Activated T-cell treated with anti-CD3 and anti-CD28 coated beads, Interleukin-2, amount 50 U/mL, for 72 hours (primary cell): ENCODE data around the gene THSD4. TPM values are rescaled to one million over a fixed set of nuclear protein-coding genes. Genes with fewer than 3 reads are reported as not detected.

Experiments used
- ATAC-seq, 2 donors: fragments of 150-1000 bp; cut with Tn5 transposase; replicated peaks in 1 of 2; 2 replicates each; pipeline ENCODE4 v1.10.0; 2021; ENCODE audit warnings: moderate library complexity in 2 of 2, mild to moderate bottlenecking in 1 of 2
- DNase-seq, 2 donors: peaks; one replicate each; pipeline ENCODE4 v3.0.0; 2021 to 2022; ENCODE audit warnings: mixed read lengths in 1 of 2
- H3K27ac Mint-ChIP-seq: one replicate; pipeline ENCODE4 v1.8.0; 2022; ENCODE audit warnings: mild to moderate bottlenecking, moderate library complexity, mixed read lengths
- H3K27me3 Mint-ChIP-seq: one replicate; pipeline ENCODE4 v1.8.0; 2022; ENCODE audit warnings: low read depth, mixed read lengths
- H3K36me3 Mint-ChIP-seq, 2 donors: one replicate each; pipeline ENCODE4 v1.8.0; 2022; ENCODE audit warnings: mixed read lengths in 2 of 2, mild to moderate bottlenecking in 1 of 2; ENCODE audit not compliant: insufficient read depth in 2 of 2
- H3K4me1 Mint-ChIP-seq: one replicate; pipeline ENCODE4 v1.8.0; 2022; ENCODE audit warnings: low read depth, mixed read lengths
- H3K4me3 Mint-ChIP-seq, 2 donors: one replicate each; pipeline ENCODE4 v1.8.0; 2022; ENCODE audit warnings: mild to moderate bottlenecking in 2 of 2, mixed read lengths in 2 of 2, moderate library complexity in 2 of 2
- H3K9me3 Mint-ChIP-seq, 2 donors: one replicate each; pipeline ENCODE4 v1.8.0; 2022; ENCODE audit warnings: mixed read lengths in 2 of 2
- total RNA-seq, 2 donors: library from RNA; stranded (reverse); gene quantifications; one replicate each; pipeline ENCODE4 v1.2.3, GENCODE V29; 2022

The THSD4 gene
- total RNA-seq, 2 donors from 2014 or later: not detected

- no peaks in the 10 kb centered on the region for H3K4me1 Mint-ChIP-seq
- DNase-seq (no peak), ATAC-seq (no peak)
- H3K36me3 Mint-ChIP-seq: no peaks in the 10 kb centered on the region
- H3K27me3 Mint-ChIP-seq: peaks cover 9% of the 10 kb centered on the region
- no peaks in the 10 kb centered on the region for H3K9me3 Mint-ChIP-seq
- H3K27ac Mint-ChIP-seq: peak overlapping the region; percentile 12
- H3K4me3 Mint-ChIP-seq: no peak overlapping the region
Observed at GRCh38 chr15:71221417-71221816, 106.1 kb downstream of the THSD4 start.

- no peak overlapping the region for H3K4me3 Mint-ChIP-seq
- no peak overlapping the region for H3K27ac Mint-ChIP-seq
- H3K36me3 Mint-ChIP-seq: no peaks in the 10 kb centered on the region
- DNase-seq (no peak), ATAC-seq (no peak)
- no peaks in the 10 kb centered on the region for H3K9me3 Mint-ChIP-seq
- H3K4me1 Mint-ChIP-seq: no peaks in the 10 kb centered on the region
- H3K27me3 Mint-ChIP-seq: peaks cover 9% of the 10 kb centered on the region
Observed at GRCh38 chr15:71223516-71223915, 108.2 kb downstream of the THSD4 start.

- DNase-seq (no peak), ATAC-seq (no peak)
- Mint-ChIP-seq H3K27ac (no peak overlapping the region), H3K36me3 (no peaks in the 10 kb centered on the region), H3K9me3 (no peaks in the 10 kb centered on the region), H3K4me3 (no peak overlapping the region), H3K27me3 (peaks cover 9% of the 10 kb centered on the region), H3K4me1 (no peaks in the 10 kb centered on the region)
Observed at GRCh38 chr15:71224024-71224423, 108.8 kb downstream of the THSD4 start.

- no peak for ATAC-seq
- no peak overlapping the region for H3K27ac Mint-ChIP-seq
- no peaks in the 10 kb centered on the region for H3K36me3 Mint-ChIP-seq
- H3K9me3 Mint-ChIP-seq: no peaks in the 10 kb centered on the region
- peaks cover 16% of the 10 kb centered on the region for H3K27me3 Mint-ChIP-seq
- H3K4me1 Mint-ChIP-seq: no peaks in the 10 kb centered on the region
- DNase-seq: no peak
- no peak overlapping the region for H3K4me3 Mint-ChIP-seq
Observed at GRCh38 chr15:71225851-71226250, 110.6 kb downstream of the THSD4 start.

- Mint-ChIP-seq H3K36me3 (no peaks in the 10 kb centered on the region), H3K4me3 (no peak overlapping the region), H3K27ac (no peak overlapping the region), H3K9me3 (no peaks in the 10 kb centered on the region), H3K4me1 (no peaks in the 10 kb centered on the region), H3K27me3 (peaks cover 16% of the 10 kb centered on the region)
- no peak for ATAC-seq
- no peak for DNase-seq
Observed at GRCh38 chr15:71226536-71227455, 111.5 kb downstream of the THSD4 start.

- H3K27me3 Mint-ChIP-seq: peaks cover 10% of the 10 kb centered on the region
- no peak for ATAC-seq
- H3K4me1 Mint-ChIP-seq: no peaks in the 10 kb centered on the region
- DNase-seq: no peak
- no peak overlapping the region for H3K4me3 Mint-ChIP-seq
- no peaks in the 10 kb centered on the region for H3K9me3 Mint-ChIP-seq
- H3K27ac Mint-ChIP-seq: no peak overlapping the region
- no peaks in the 10 kb centered on the region for H3K36me3 Mint-ChIP-seq
Observed at GRCh38 chr15:71228403-71228802, 113.1 kb downstream of the THSD4 start.

GRCh38 chr15:71230303-71230702 lies 115.0 kb downstream of the THSD4 start:
- Mint-ChIP-seq H3K36me3 (no peaks in the 10 kb centered on the region), H3K4me1 (no peaks in the 10 kb centered on the region), H3K27ac (no peak overlapping the region), H3K9me3 (no peaks in the 10 kb centered on the region), H3K4me3 (no peak overlapping the region), H3K27me3 (peaks cover 18% of the 10 kb centered on the region)
- DNase-seq (no peak), ATAC-seq (no peak)

GRCh38 chr15:71231758-71232157 lies 116.5 kb downstream of the THSD4 start:
- peaks cover 18% of the 10 kb centered on the region for H3K27me3 Mint-ChIP-seq
- no peak overlapping the region for H3K4me3 Mint-ChIP-seq
- no peaks in the 10 kb centered on the region for H3K36me3 Mint-ChIP-seq
- ATAC-seq (no peak), DNase-seq (no peak)
- H3K4me1 Mint-ChIP-seq: no peaks in the 10 kb centered on the region
- no peaks in the 10 kb centered on the region for H3K9me3 Mint-ChIP-seq
- H3K27ac Mint-ChIP-seq: no peak overlapping the region

- DNase-seq (no peak), ATAC-seq (no peak)
- no peak overlapping the region for H3K27ac Mint-ChIP-seq
- H3K36me3 Mint-ChIP-seq: no peaks in the 10 kb centered on the region
- H3K9me3 Mint-ChIP-seq: no peaks in the 10 kb centered on the region
- peaks cover 19% of the 10 kb centered on the region for H3K27me3 Mint-ChIP-seq
- no peak overlapping the region for H3K4me3 Mint-ChIP-seq
- H3K4me1 Mint-ChIP-seq: no peaks in the 10 kb centered on the region
Observed at GRCh38 chr15:71232411-71232810, 117.1 kb downstream of the THSD4 start.

GRCh38 chr15:71237456-71238188 lies 122.4 kb downstream of the THSD4 start:
- Mint-ChIP-seq H3K4me1 (no peaks in the 10 kb centered on the region), H3K9me3 (no peaks in the 10 kb centered on the region), H3K4me3 (no peak overlapping the region), H3K27me3 (peaks cover 17% of the 10 kb centered on the region), H3K27ac (no peak overlapping the region), H3K36me3 (no peaks in the 10 kb centered on the region)
- DNase-seq (no peak), ATAC-seq (no peak)

- ATAC-seq (no peak), DNase-seq (no peak)
- H3K36me3 Mint-ChIP-seq: no peaks in the 10 kb centered on the region
- H3K27me3 Mint-ChIP-seq: peaks cover 15% of the 10 kb centered on the region
- H3K27ac Mint-ChIP-seq: no peak overlapping the region
- H3K4me3 Mint-ChIP-seq: no peak overlapping the region
- H3K9me3 Mint-ChIP-seq: no peaks in the 10 kb centered on the region
- H3K4me1 Mint-ChIP-seq: no peaks in the 10 kb centered on the region
Observed at GRCh38 chr15:71238926-71239325, 123.7 kb downstream of the THSD4 start.

- H3K4me1 Mint-ChIP-seq: no peaks in the 10 kb centered on the region
- no peaks in the 10 kb centered on the region for H3K36me3 Mint-ChIP-seq
- H3K9me3 Mint-ChIP-seq: no peaks in the 10 kb centered on the region
- DNase-seq (no peak), ATAC-seq (no peak)
- no peak overlapping the region for H3K4me3 Mint-ChIP-seq
- H3K27ac Mint-ChIP-seq: no peak overlapping the region
- peaks cover 6% of the 10 kb centered on the region for H3K27me3 Mint-ChIP-seq
Observed at GRCh38 chr15:71239592-71240364, 124.5 kb downstream of the THSD4 start.

- ATAC-seq (no peak), DNase-seq (no peak)
- Mint-ChIP-seq H3K9me3 (no peaks in the 10 kb centered on the region), H3K4me1 (no peaks in the 10 kb centered on the region), H3K4me3 (no peak overlapping the region), H3K27ac (no peak overlapping the region), H3K27me3 (peaks cover 6% of the 10 kb centered on the region), H3K36me3 (no peaks in the 10 kb centered on the region)
Observed at GRCh38 chr15:71242292-71242691, 127.0 kb downstream of the THSD4 start.
